ENCODE results near the gene PTPRCAP.
A peak's percentile ranks its signal among the peaks of the same experiment; 100 is the strongest.
"Not testable (repeated sequence)": the region's sequence is repeated elsewhere in the genome, so short reads cannot be mapped to it uniquely, and the experiment has no call there.

The PTPRCAP gene

GRCh38 chr11:67407688-67408163, 29.8 kb downstream of the PTPRCAP start:
- DNase-seq, result no peak

- DNase-seq, result no peak
These were observed 30.4 kb downstream of the PTPRCAP start for GRCh38 chr11:67406969-67407687.

GRCh38 chr11:67406420-67406968, 31.0 kb downstream of the PTPRCAP start:
- no peak for DNase-seq

GRCh38 chr11:67405688-67406339, 31.7 kb downstream of the PTPRCAP start:
- no peak for DNase-seq

- peak in 1 of 2 donors; percentile 32 for DNase-seq
These were observed 32.3 kb downstream of the PTPRCAP start for GRCh38 chr11:67405196-67405567.

DNA sequence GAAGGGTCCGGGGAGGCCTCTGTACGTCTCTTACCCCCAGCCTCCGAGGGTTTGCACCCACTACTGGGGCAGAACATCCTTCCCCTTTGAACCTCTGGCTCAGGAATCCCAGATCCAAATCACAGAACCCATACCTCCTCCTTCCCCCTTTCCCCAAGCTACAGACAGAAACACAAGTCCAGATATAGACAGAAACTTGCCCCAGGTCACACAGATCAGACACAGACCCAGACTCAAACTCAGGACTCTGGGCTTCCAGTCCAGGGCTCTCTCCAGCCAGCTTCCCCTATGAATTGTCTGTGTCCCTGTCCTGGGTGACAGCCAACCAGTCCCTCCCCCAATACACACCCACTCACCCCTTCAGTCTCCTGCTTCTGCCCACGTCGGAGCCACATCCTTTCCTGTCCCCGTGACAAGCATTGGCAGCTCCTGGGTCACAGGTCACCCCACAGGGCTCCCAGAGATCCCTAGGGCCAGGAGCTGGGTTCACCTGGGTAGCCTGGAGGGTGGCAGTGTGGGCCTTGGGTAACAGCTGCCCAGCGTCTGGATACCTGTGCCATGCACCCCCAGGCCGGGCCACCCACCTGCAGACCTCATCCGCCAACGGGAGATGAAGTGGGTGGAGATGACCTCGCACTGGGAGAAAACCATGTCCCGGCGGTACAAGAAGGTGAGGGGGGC, 32.8 kb downstream of the PTPRCAP start:
- peak; percentile 54 to 65 for DNase-seq

- DNase-seq, result not testable (repeated sequence)
These were observed 34.4 kb downstream of the PTPRCAP start for GRCh38 chr11:67403085-67403484.

- DNase-seq, result not testable (repeated sequence)
These were observed 35.2 kb downstream of the PTPRCAP start for GRCh38 chr11:67402192-67402839.

- peak; percentile 87 to 91 for DNase-seq
These were observed 35.8 kb downstream of the PTPRCAP start, which contains the start of gene PPP1CA for GRCh38 chr11:67401495-67402191. TSS of gene PPP1CA (minus strand) at chr11:67401858. CDS start at chr11:67401782, 76 bp downstream.

- DNase-seq, result no peak
These were observed 36.5 kb downstream of the PTPRCAP start for GRCh38 chr11:67400942-67401494.

GRCh38 chr11:67400251-67400941, 37.1 kb downstream of the PTPRCAP start:
- no peak for DNase-seq

DNA sequence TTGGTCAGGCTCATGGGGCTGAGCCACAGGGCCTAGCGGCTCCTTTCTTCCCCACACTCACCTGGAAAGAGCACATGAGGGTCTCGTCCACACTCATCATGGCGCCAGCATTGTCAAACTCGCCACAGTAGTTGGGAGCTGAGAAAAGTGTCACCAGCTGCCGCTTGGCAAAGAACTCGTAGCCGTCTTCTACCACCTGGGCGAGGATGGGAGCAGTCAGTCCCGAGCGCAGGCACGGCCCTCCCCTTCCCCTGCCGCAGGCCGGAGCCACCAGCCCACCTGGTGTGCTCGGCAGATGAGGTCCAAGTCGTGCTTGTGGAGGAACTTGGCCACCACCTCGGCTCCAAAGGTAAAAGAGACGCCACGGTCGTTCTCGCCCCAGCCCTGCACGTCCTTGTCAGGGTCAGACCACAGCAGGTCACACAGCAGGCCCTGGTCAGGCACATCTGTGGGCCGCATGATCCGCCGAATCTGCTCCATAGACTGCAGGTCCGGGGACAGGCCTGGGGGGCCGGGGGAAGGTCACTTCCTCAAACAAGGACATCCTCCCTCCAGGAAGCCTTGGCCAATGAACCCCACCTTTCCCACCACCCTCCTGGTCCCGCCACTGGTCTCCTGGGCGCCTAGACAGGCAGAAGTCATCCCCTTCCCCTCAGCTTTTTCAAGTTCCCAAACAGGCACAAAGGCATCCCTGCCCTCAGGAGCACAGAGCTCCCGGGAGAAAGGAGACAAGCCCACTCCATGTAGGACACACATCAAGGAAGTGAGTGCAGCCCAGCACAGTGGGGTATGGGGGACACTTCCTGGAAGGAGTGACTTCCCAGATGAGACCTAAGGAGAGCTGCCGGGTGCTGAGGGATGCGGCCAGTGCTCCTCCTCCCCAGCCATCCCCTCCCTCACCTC, 38.6 kb downstream of the PTPRCAP start:
- DNase-seq, result no peak

- DNase-seq, result no peak
These were observed 39.4 kb downstream of the PTPRCAP start for GRCh38 chr11:67397986-67398660.

GRCh38 chr11:67397536-67397935, 39.9 kb downstream of the PTPRCAP start:
- DNase-seq, result no peak

GRCh38 chr11:67396587-67397389, 40.7 kb downstream of the PTPRCAP start:
- no peak for DNase-seq

DNA sequence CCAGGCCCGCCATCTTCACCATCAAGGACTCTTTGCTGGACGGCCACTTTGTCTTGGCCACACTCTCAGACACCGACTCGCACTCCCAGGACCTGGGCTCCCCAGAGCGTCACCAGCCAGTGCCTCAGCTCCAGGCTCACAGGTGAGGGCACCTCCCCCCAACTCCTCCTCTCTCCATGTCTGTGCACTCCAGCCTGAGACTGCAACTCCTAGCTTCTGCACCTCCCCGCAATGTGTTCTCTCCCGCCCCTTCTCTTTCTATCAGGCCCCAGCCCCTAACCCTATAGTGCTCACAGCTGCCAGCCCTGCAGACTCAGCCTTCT, 41.3 kb downstream of the PTPRCAP start:
- DNase-seq, result no peak

- DNase-seq, result no peak
These were observed 41.8 kb downstream of the PTPRCAP start for GRCh38 chr11:67395555-67396258.

DNA sequence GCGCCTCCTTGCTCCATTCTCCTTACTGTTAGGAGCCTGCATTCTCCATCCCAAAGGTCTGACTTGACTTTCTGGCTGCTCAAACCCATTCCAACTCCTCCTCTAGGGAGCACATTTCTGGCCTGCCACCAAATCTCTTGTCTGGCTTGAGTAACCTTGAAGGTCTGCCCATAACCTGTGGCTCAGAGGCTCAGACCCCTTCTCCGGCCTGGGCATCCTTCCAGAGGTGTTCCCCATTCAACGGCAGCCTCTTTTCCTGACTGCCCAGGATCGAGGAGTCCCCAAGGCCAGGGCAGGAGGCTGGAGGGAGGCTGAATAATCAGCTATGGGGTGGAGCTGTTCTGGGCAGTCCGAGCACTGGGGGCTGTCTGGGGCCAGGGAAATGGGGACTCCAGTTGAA, 43.5 kb downstream of the PTPRCAP start:
- no peak for DNase-seq
